GM18951 (cell line): ENCODE results near the gene IFRD2.
"Not testable (repeated sequence)": the region's sequence is repeated elsewhere in the genome, so short reads cannot be mapped to it uniquely, and the experiment has no call there.

Source experiments
- POLR2A ChIP-seq: IDR thresholded peaks from 4 replicates; pipeline ENCODE4 v1.6.1; 2011; ENCODE audit warnings: mild to moderate bottlenecking; ENCODE audit not compliant: insufficient read length, insufficient read depth; ENCODE audit errors: extremely low read depth
- in situ Hi-C: fragments of 300-500 bp; cut with MboI; formaldehyde crosslinking; loops from one replicate; pipeline ENCODE4 v1.12.0; 2022; ENCODE audit warnings: low sequenced_read_pairs, mixed read lengths, inconsistent platforms; ENCODE audit not compliant: unreplicated experiment

The IFRD2 gene

DNA sequence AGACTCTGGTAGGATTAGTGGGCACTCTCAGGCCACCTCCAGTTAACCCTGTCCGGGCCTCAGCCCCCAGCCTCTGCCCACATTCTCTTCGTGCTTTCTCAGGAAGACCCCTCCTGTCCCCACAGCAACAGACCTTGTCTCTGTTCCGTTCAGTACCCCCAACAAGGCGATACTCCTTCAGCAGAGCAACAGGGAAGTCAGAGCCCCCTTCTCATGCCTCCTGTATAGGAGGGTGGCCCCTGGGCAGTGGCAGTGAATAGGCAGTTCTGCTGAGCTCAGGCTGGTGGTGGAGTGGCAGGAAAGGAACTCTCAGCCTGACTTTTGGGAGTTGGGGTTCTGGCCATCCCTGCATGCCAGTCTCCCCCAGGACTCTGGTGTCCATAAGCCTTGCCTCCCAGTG lies 22.8 kb downstream of the IFRD2 start:
- in situ Hi-C loops: no loop called here
- TF ChIP-seq POLR2A: no peak

DNA sequence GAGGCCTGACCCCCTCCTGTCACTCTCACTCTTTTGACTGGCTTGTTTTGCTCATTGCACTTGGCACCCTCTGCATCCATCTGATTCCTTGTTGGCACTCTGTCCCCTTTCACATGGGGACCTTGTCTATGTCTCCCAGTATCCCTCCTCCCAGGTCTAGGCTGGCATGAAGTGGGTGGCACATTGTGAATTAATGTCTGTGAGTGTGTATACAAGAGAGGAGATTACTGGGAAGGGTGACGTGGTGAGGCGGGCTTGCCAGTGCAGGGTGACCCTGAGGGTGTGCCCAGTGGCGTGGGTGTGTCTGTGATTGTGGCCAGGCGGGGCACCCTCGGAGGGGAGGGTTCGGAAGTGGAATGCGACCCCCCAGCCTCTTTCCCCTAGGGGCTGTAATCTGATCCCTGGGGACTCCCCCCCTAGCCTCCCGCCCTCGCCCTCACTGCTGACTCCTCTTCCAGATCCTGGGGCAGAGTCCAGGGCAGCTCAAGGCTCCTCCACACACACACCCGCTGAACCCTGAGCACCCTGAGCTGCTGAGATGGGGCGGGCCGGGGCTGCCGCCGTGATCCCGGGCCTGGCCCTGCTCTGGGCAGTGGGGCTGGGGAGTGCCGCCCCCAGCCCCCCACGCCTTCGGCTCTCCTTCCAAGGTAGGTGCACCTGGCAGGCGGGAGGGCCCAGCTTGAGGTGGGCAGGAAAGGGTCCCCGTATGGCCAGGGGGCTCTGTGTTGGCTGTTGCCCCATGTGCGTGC lies 23.4 kb downstream of the IFRD2 start, which contains the start of gene SEMA3B:
Gene SEMA3B (plus strand): TSS at position 445 of the 749 bp plus-strand sequence. CDS start 94 bp downstream, at position 539.
- no peak for TF ChIP-seq POLR2A
- in situ Hi-C loops: no loop called here

DNA sequence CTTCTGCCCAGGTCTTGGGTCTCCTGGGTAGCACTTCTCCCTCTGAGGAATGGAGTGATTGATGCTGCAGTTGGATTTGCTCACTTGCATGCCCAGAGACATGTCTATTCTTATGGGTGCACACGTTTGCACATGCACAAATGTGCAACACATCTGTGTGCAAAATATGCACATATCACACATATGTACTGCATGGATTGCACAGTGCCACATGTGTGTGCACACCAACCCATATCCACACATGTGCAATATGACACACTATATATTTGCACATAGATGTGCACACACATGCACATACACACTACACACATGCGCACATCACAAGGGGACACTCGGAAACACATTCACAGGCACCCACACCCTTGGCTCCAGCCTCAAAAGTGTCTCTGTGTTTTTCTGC lies 24.0 kb downstream of the IFRD2 start:
- in situ Hi-C loops: no loop called here

DNA sequence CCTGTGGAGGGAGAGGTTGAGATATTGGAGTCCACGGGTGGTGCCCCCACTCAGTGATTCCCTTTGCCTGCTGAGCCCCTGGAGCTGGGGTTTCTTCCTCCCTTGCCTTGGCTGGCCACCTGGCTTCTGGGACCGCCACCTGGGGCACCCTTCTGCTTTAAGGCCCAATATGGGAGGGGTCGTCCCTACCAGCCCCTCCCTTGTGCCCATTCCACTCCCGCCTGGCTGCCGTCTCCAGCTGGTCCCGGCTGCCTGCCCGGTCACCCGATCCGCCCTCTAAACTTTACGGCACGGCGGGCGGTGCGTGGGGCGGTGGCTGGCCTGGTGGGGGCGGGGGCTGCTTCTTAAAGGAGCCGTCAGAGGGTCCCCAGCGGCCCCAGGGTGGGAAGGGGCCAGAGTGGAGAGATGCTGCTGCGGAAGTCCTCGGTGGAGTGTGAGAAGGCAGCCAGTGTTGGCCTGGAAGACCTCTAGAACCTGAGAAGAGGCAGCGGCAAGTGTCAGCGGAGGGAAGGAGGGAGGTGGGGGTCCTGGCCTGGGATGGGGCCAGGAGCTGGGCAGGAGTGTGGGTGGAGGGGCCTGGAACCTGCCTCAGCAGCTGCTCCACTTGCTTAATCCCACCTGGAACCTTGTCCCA lies 24.8 kb downstream of the IFRD2 start:
- in situ Hi-C loops: no loop called here
- no peak for TF ChIP-seq POLR2A

More for the DNA sequence above, 24.0 kb downstream of the IFRD2 start:
- TF ChIP-seq POLR2A: no peak

DNA sequence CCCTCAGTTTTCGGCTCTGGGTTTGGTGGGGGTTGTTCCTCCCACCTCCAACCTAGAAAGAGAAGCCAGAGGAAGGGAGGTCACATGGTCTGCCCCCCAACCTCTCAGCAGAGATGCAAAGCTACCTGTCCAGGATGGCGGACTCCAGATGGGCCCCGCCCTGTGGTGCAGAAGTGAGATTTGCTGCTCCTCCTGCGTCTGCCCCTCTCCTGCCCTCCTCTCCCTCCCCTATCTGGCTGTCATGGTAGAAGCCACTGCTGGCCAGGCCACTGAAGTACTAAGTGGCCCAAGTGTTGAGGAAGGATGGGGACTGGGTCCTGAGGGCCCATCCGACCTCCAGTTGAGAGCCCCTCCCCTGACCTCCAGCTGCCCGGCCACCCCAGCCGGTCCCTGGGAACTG lies 25.4 kb downstream of the IFRD2 start:
- in situ Hi-C loops: no loop called here
- TF ChIP-seq POLR2A: no peak

DNA sequence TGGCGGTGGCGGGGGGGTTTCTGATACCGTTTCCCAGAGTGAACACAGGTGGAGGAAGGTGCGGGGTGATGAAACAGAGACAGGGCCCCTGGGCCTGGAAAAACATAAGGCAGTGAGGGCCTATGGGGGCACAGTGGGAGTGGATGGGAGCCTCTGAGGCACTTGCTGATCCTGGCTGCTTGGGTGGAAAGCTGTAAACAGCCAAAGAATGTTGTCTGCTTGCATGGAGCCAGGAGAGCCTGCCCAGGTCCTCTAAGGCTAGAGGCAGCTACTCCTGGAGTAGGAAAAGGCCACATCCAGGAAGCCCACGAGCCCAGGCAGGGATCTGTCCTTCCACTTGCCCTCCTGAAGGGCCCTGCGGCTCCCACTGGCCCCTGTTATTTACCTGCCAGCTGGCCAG lies 26.2 kb downstream of the IFRD2 start:
- TF ChIP-seq POLR2A: no peak
- in situ Hi-C loops: no loop called here

DNA sequence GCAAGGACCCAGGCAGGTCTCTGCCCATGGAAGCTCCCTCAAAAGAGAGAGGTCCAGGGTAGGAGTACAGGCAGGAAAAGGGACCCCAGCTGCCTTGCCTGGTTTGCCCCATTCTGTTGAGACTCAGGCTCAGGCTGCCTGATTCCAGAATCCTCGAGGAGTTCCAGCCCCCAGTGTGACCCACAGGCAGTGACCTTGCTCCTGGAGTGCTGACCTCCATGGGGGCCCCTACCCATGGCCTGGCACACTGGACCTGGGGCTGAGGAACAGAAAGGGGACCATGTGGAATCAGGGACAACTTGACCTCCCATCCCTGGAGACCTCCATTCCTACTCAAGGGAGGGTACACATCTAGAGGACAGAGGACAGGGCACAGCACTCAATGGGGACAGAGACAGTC lies 26.7 kb downstream of the IFRD2 start:
- in situ Hi-C loops: no loop called here
- TF ChIP-seq POLR2A: no peak

DNA sequence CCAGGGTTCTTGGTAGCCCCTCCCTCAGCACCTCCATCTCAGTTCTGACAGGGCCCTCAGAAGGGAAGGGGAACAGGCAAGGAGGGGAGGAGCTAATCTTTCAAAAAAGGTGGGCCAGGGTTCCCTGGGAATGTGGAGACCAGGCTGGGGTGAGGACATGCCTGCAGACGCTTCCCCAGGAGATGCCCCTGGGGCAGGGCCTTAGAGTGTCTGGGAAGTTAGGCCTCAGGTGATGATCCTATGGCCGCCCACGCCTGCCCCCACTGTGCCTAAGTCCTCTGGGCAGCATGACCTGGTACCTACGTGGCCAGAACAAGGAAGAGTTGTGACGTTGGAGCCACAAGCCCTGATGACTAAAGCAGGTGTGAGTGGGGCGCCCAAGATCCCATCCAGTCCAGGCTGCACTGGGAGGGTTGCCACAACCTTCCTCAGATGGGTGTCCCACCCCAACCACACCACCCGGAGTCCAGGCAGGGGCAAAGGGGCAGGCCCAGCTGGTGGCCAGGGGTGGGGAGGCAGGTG lies 27.2 kb downstream of the IFRD2 start:
- no peak for TF ChIP-seq POLR2A
- in situ Hi-C loops: no loop called here

DNA sequence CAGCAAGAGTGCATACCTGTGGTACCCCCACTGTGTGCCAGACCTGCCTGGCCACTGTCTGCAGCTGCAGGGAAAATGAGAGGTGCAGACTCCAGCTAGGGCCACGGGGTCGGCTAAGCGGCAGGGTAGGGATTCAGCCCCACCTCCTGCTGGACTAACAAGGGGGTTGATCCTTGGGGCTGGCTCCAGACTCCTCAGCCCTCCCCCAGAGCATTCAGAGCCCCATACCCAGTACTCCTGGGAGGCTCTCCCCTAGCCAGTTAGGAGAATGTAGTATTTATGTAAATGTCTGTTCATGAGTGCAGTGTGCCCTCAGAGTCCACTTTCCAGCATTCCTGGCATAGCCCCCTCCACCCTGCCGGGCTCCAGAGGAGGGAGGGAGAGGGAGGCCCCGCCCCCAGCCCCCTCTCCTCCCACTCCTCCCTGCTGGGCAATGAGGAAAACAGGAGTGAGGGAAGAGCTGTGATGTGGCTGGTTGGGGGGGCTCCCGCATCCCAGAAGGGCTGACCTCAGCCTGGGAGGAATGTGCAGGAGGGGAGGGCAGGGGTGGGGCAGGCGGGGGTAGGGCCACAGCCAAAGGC lies 27.8 kb downstream of the IFRD2 start:
- in situ Hi-C loops: no loop called here

DNA sequence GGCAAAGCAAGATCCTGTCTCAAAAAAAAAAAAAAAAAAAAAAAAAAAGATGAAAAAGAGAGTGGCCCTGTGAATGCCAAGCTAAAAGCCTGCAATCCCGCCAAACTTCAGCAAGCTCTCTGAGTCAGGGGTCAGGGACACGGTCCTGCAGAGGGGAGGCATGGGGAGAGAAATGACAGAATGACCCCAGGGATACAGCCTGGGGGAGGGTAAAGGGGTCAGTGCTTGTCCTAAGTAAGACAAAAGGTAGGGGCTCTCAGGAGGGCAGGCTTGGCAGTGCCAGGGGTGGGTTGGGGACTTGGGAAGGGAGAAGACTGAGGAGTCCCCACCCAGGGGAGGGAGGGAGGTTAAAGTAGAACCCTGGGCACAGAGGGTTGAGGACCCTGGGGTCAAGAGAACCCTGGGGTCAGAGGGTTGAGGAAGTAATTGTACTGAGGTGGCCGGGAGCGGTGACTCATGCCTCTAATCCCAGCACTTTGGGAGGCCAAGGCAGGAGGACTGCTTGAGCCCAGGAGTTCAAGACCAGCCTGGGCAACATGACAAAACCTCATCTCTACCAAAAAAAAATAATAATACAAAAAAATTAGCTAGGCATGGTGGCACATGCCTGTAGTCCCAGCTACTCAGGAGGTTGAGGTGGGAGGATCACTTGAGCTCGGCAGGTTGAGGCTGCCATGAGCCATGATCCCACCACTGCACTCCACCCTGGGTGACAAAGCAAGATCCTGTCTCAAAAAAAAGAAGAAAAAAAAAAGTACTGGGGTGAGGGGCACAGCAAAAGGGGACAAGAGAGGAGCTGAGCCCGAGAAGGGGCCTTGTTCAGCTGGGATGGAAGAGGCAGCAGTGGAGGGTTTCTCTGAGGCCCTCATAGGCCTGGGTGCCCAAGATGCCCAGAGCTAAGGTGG lies 28.5 kb downstream of the IFRD2 start:
- TF ChIP-seq POLR2A: no peak
- in situ Hi-C loops: no loop called here

More for the DNA sequence above, 27.8 kb downstream of the IFRD2 start:
- TF ChIP-seq POLR2A: no peak

DNA sequence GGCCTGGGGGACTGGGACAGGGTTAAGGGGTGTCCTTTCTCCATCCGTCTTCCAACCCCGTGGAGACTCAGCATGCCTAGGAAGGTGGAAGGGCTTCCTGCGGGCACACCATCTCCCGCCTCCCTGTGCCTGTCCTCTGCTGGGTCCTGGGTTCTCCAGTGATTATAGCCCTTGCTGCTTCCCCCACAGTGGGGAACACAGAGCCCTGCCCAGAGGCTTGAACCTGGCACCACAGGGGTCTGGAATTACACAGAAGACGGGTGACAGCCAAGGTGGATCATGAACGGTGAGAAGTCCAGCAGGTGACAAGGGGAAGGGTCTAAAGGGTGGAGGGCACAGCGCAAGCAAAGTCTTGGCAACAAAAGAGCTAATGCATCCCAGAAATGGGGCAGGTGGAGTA lies 29.5 kb downstream of the IFRD2 start:
- in situ Hi-C loops: no loop called here
- no peak for TF ChIP-seq POLR2A

DNA sequence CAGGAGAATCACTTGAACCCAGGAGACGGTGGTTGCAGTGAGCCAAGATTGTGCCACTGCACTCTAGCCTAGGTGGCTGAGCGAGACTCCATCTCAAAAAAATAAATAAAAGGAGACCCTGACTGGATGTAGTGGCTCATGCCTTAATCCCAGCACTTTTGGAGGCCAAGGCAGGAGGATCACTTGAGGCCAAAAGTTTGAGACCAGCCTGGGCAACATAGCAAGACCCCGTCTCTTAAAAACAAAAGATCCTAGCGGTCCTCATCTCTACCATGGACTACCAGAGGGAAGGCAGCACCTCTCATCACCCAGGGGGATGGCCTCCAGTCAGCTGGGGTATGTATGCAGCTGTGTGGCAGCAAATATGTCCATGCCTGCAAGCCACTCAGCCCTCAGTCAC lies 30.0 kb downstream of the IFRD2 start:
- in situ Hi-C loops: not testable (repeated sequence)

DNA sequence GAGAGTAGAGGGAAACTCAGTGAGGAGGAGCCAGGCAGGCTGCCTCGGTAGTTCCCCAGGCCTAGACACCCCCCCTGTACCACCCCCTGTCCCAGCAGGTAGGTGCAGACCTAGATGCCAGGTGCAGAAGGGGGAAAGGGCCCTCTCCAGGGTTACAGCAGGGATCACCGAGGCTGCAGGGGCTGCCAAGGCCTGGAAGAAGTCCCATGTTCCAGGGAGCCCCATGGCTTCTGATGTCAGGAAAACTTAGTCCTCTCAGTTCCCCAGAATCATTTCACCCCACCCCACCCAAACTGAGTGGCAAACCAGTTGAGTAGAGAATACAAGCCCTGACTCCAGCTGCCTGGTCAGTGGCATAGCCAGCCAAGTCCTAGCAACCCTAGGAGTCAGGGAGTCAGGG lies 30.7 kb downstream of the IFRD2 start:
- in situ Hi-C loops: no loop called here
- TF ChIP-seq POLR2A: no peak

DNA sequence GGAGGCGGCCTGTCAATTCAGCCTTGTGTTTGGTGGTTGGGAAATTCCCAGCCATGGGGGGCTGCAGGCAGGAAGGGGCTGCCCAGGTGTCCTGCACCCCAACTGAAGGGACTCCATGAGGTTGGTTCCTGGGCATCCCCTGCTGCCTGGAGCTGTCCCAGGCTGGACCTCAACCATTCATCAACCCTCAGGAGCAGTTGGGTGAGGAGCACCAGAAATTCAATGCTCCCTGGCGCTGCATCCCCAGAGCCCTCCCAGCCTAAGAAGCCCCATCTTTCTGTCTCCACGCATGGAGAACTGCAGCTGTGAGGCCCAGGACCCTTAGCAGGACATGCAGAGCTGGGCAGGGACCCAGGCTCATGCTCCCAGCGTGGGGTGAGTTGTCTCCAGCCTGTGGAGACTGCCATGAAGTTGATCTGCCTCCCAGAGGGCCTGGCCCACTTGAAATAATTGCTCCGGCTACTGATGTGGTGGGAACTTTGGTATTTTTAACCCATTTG lies 31.2 kb downstream of the IFRD2 start:
- in situ Hi-C loops: no loop called here
- no peak for TF ChIP-seq POLR2A
